22Rv1 (cell line): ENCODE measurements around the gene L1TD1.

Experiments
- CTCF ChIP-seq: fragments of 450-650 bp; IDR thresholded peaks from 2 replicates; pipeline ENCODE4 v1.5.1; 2017; ENCODE audit warnings: mild to moderate bottlenecking
- ZFX ChIP-seq: fragments of 450-650 bp; IDR thresholded peaks from 2 replicates; pipeline ENCODE4 v1.6.1; 2017; ENCODE audit warnings: antibody characterized with exemption, borderline replicate concordance

DNA sequence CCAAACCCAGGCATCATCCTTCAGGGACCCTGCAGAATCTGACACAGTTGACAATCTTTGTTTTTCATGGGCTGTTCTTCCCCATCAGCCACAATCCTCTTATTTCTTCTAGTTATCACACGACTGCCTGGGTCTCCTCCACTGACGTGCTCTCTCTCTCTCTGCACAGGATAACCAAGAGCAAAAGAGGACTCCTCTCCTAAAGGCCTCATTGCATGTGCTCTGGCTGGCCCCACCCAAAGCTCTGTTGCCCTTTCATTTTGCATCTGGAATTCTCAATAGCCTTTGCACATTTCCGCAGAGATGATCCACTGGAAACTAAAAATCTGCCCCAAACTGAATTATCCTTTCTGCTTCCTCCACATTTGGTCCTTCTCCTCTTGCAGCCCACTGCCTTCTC lies 66.0 kb downstream of the L1TD1 start:
- TF ChIP-seq ZFX: no peak
- no peak for TF ChIP-seq CTCF
